Measurements from ENCODE around the gene LRRN4CL.
A peak's percentile ranks its signal among the peaks of the same experiment; 100 is the strongest.

LRRN4CL gene

GRCh38 chr11:62716816-62717215, 27.5 kb upstream of the LRRN4CL start:
- H3K27ac ChIP-seq (ENCODE audit: low read length) = peak overlapping the region; percentile 6; the same call in 1 of the 2 replicates

GRCh38 chr11:62716206-62716605, 26.9 kb upstream of the LRRN4CL start:
- no peaks in the 10 kb centered on the region for H3K27me3 ChIP-seq (replicated peaks; ENCODE audit: insufficient read depth, low read length)
- H3K4me2 ChIP-seq (ENCODE audit: low read depth, low read length) = no peak overlapping the region; the same call in 1 of the 2 replicates
- no peaks in the 10 kb centered on the region for H3K9me2 ChIP-seq (replicated peaks; ENCODE audit: insufficient read depth, low read length)
- peaks cover 64% of the 10 kb centered on the region for H3F3A ChIP-seq (ENCODE audit: insufficient read depth, low read length)
- no peak for TF ChIP-seq CTCF (IDR thresholded peaks at IDR 0.05; ENCODE audit: low read length)
- TF ChIP-seq EZH2 (optimal IDR thresholded peaks at IDR 0.05; ENCODE audit: low read depth, low read length) = no peak
- TF ChIP-seq EZH2phosphoT487 (IDR thresholded peaks at IDR 0.05; ENCODE audit: low read length) = no peak
- no peak overlapping the region for H3K4me3 ChIP-seq (ENCODE audit: low read length)
- no peak for DNase-seq
- H3K9ac ChIP-seq (ENCODE audit: low read length) = no peak overlapping the region
- H3K79me2 ChIP-seq (ENCODE audit: low read length) = peaks cover 87% of the 10 kb centered on the region
- peak overlapping the region; percentile 6; the same call in 1 of the 2 replicates for H3K27ac ChIP-seq (ENCODE audit: low read length)
- no peaks in the 10 kb centered on the region for H4K20me1 ChIP-seq (ENCODE audit: insufficient read depth, low read length)
- H3K36me3 ChIP-seq (replicated peaks; ENCODE audit: insufficient read depth, low read length) = peaks cover 26% of the 10 kb centered on the region
- peaks cover 55% of the 10 kb centered on the region for H3K4me1 ChIP-seq (ENCODE audit: low read length)
- no peaks in the 10 kb centered on the region for H3K9me3 ChIP-seq (replicated peaks; ENCODE audit: insufficient read depth, low read length)
- no peak overlapping the region for H2AFZ ChIP-seq (ENCODE audit: low read length)

More at GRCh38 chr11:62716816-62717215, 27.5 kb upstream of the LRRN4CL start:
- Histone ChIP-seq H3K9ac (ENCODE audit: low read length) (no peak overlapping the region), H3K9me2 (replicated peaks; ENCODE audit: insufficient read depth, low read length) (no peaks in the 10 kb centered on the region), H3K4me3 (ENCODE audit: low read length) (no peak overlapping the region), H3K27me3 (replicated peaks; ENCODE audit: insufficient read depth, low read length) (no peaks in the 10 kb centered on the region), H3K4me1 (ENCODE audit: low read length) (peaks cover 55% of the 10 kb centered on the region), H3K4me2 (ENCODE audit: low read depth, low read length) (no peak overlapping the region), H3K9me3 (replicated peaks; ENCODE audit: insufficient read depth, low read length) (no peaks in the 10 kb centered on the region), H3K36me3 (replicated peaks; ENCODE audit: insufficient read depth, low read length) (peaks cover 32% of the 10 kb centered on the region), H2AFZ (ENCODE audit: low read length) (no peak overlapping the region), H4K20me1 (ENCODE audit: insufficient read depth, low read length) (no peaks in the 10 kb centered on the region), H3K79me2 (ENCODE audit: low read length) (peaks cover 87% of the 10 kb centered on the region), H3F3A (ENCODE audit: insufficient read depth, low read length) (peaks cover 68% of the 10 kb centered on the region)
- TF ChIP-seq EZH2phosphoT487 (IDR thresholded peaks at IDR 0.05; ENCODE audit: low read length) = no peak
- TF ChIP-seq CTCF (IDR thresholded peaks at IDR 0.05; ENCODE audit: low read length) = no peak
- TF ChIP-seq EZH2 (optimal IDR thresholded peaks at IDR 0.05; ENCODE audit: low read depth, low read length) = no peak
- no peak for DNase-seq

- Histone ChIP-seq H3K4me3 (ENCODE audit: low read length) (no peak overlapping the region), H3K4me1 (ENCODE audit: low read length) (peaks cover 58% of the 10 kb centered on the region), H3F3A (ENCODE audit: insufficient read depth, low read length) (peaks cover 67% of the 10 kb centered on the region), H3K4me2 (ENCODE audit: low read depth, low read length) (peak overlapping the region; percentile 0; the same call in 1 of the 2 replicates), H4K20me1 (ENCODE audit: insufficient read depth, low read length) (no peaks in the 10 kb centered on the region), H3K27me3 (replicated peaks; ENCODE audit: insufficient read depth, low read length) (no peaks in the 10 kb centered on the region), H3K36me3 (replicated peaks; ENCODE audit: insufficient read depth, low read length) (peaks cover 24% of the 10 kb centered on the region), H3K79me2 (ENCODE audit: low read length) (peaks cover 80% of the 10 kb centered on the region), H3K9ac (ENCODE audit: low read length) (no peak overlapping the region), H3K27ac (ENCODE audit: low read length) (peak overlapping the region; percentile 4; the same call in 1 of the 2 replicates), H3K9me2 (replicated peaks; ENCODE audit: insufficient read depth, low read length) (no peaks in the 10 kb centered on the region), H2AFZ (ENCODE audit: low read length) (no peak overlapping the region), H3K9me3 (replicated peaks; ENCODE audit: insufficient read depth, low read length) (no peaks in the 10 kb centered on the region)
- TF ChIP-seq EZH2 (optimal IDR thresholded peaks at IDR 0.05; ENCODE audit: low read depth, low read length) (no peak), CTCF (IDR thresholded peaks at IDR 0.05; ENCODE audit: low read length) (no peak), EZH2phosphoT487 (IDR thresholded peaks at IDR 0.05; ENCODE audit: low read length) (no peak)
- DNase-seq = no peak
Observed at GRCh38 chr11:62715150-62716130, 26.1 kb upstream of the LRRN4CL start.

Measured in MM.1S (cell line).